HEK293 (cell line): ENCODE measurements around the gene PTGER3.

Source experiments
- KLF9 ChIP-seq: fragments of 450-650 bp; formaldehyde crosslinking; IDR thresholded peaks from 2 replicates; pipeline ENCODE4 v1.5.1; 2016; ENCODE audit warnings: missing biosample characterization, missing genetic modification characterization, low read depth
- YY1 ChIP-seq: fragments of 450-650 bp; formaldehyde crosslinking; IDR thresholded peaks from 2 replicates; pipeline ENCODE4 v1.5.1; 2018; ENCODE audit warnings: missing biosample characterization, missing genetic modification characterization
- ZNF23 ChIP-seq: fragments of 450-650 bp; formaldehyde crosslinking; IDR thresholded peaks from 2 replicates; pipeline ENCODE4 v1.5.1; 2016; ENCODE audit warnings: missing biosample characterization, missing genetic modification characterization, borderline replicate concordance
- ZNF391 ChIP-seq: fragments of 450-650 bp; formaldehyde crosslinking; IDR thresholded peaks from 2 replicates; pipeline ENCODE4 v1.5.1; 2016; ENCODE audit warnings: low read depth, missing biosample characterization, missing genetic modification characterization, borderline replicate concordance
- TF ChIP-seq, protein P1 (sequence below): fragments of 450-650 bp; formaldehyde crosslinking; IDR thresholded peaks from 2 replicates; pipeline ENCODE4 v1.5.1; 2016; ENCODE audit warnings: missing biosample characterization, missing genetic modification characterization
- TF ChIP-seq, protein P2 (sequence below): fragments of 450-650 bp; formaldehyde crosslinking; IDR thresholded peaks from 2 replicates; pipeline ENCODE4 v1.5.1; 2016; ENCODE audit warnings: missing biosample characterization, missing genetic modification characterization

DNA sequence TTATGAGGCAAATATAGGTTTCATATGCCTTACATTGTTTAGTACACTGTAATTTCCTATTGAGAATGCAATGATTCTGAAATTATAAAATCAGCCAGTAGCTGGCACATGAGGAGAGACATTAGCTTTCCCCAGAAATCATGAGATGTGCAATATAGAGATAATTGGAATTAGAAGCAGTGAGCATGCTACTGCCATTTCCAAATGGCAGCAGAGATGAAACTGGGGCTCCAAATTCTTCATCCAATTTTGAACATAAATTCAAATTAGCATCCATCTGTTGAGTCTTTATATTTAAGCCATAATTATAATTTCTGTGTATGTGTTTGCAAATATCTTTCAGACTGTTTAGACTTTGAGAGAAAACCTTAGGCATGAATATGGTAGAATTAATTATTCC, 28.8 kb downstream of the PTGER3 start:
- no peak for TF ChIP-seq YY1 (tag by site-specific recombination)
- no peak for TF ChIP-seq ZNF391 (tag by site-specific recombination)
- TF ChIP-seq, protein P1, sequence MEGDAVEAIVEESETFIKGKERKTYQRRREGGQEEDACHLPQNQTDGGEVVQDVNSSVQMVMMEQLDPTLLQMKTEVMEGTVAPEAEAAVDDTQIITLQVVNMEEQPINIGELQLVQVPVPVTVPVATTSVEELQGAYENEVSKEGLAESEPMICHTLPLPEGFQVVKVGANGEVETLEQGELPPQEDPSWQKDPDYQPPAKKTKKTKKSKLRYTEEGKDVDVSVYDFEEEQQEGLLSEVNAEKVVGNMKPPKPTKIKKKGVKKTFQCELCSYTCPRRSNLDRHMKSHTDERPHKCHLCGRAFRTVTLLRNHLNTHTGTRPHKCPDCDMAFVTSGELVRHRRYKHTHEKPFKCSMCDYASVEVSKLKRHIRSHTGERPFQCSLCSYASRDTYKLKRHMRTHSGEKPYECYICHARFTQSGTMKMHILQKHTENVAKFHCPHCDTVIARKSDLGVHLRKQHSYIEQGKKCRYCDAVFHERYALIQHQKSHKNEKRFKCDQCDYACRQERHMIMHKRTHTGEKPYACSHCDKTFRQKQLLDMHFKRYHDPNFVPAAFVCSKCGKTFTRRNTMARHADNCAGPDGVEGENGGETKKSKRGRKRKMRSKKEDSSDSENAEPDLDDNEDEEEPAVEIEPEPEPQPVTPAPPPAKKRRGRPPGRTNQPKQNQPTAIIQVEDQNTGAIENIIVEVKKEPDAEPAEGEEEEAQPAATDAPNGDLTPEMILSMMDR = no peak
- TF ChIP-seq KLF9 (tag by site-specific recombination) = no peak
- TF ChIP-seq, protein P2, sequence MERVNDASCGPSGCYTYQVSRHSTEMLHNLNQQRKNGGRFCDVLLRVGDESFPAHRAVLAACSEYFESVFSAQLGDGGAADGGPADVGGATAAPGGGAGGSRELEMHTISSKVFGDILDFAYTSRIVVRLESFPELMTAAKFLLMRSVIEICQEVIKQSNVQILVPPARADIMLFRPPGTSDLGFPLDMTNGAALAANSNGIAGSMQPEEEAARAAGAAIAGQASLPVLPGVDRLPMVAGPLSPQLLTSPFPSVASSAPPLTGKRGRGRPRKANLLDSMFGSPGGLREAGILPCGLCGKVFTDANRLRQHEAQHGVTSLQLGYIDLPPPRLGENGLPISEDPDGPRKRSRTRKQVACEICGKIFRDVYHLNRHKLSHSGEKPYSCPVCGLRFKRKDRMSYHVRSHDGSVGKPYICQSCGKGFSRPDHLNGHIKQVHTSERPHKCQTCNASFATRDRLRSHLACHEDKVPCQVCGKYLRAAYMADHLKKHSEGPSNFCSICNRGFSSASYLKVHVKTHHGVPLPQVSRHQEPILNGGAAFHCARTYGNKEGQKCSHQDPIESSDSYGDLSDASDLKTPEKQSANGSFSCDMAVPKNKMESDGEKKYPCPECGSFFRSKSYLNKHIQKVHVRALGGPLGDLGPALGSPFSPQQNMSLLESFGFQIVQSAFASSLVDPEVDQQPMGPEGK (tag by site-specific recombination) = no peak
- TF ChIP-seq ZNF23 (tag by site-specific recombination) = no peak
